Esophagus squamous epithelium (tissue), 5 donors: ENCODE data around the gene KCNN4. TPM values are rescaled to one million over a fixed set of nuclear protein-coding genes. Genes with fewer than 3 reads are reported as not detected.
"Not testable (repeated sequence)": the region's sequence is repeated elsewhere in the genome, so short reads cannot be mapped to it uniquely, and the experiment has no call there.

Experiments used
- DNase-seq: peaks from one replicate; lab custom pipeline; 2025; lab: John Stamatoyannopoulos, UW
- H3K27ac ChIP-seq, 4 donors: fragments of 200-600 bp; sonication (generic); one replicate each; pipeline ENCODE4 v1.5.1; 2016 to 2019; ENCODE audit warnings: mild to moderate bottlenecking in 1 of 4
- H3K27me3 ChIP-seq, 4 donors: fragments of 200-600 bp; sonication (generic); 1 replicate in 3 of 4; 2 replicates in 1 of 4; pipeline versions ENCODE4 v1.5.1 to v1.6.0; 2017 to 2021; ENCODE audit warnings: antibody characterized with exemption in 1 of 4
- H3K36me3 ChIP-seq, 3 donors: fragments of 200-600 bp; sonication (generic); one replicate each; pipeline ENCODE4 v1.5.1; 2016 to 2019
- H3K4me1 ChIP-seq, 3 donors: fragments of 200-600 bp; sonication (generic); one replicate each; pipeline ENCODE4 v1.5.1; 2017 to 2019
- H3K4me3 ChIP-seq, 4 donors: fragments of 200-600 bp; sonication (generic); 1 replicate in 3 of 4; 2 replicates in 1 of 4; pipeline ENCODE4 v1.5.1; 2016 to 2019; ENCODE audit warnings: mild to moderate bottlenecking in 2 of 4, moderate library complexity in 1 of 4
- H3K9me3 ChIP-seq, 3 donors: fragments of 200-600 bp; sonication (generic); one replicate each; pipeline ENCODE4 v1.5.1; 2016 to 2019
- POLR2A ChIP-seq, 4 donors: fragments of 450-650 bp; IDR thresholded peaks; one replicate each; pipeline ENCODE4 v1.6.1; 2017; ENCODE audit warnings: antibody characterized with exemption in 4 of 4, mild to moderate bottlenecking in 4 of 4, moderate library complexity in 3 of 4
- WGBS, 2 donors: methylation state at CpG; one replicate each; pipeline ENCODE4 v1.1.5; 2018; 5-methylcytosine and 5-hydroxymethylcytosine counted together
- intact Hi-C: fragments of 100-400 bp; cut with DNase I; formaldehyde crosslinking; loops from one replicate; pipeline ENCODE4 v1.15.0; 2022
- total RNA-seq, 4 donors: library from RNA; depleted of rRNA; stranded (reverse); fragments of >200 nt; gene quantifications; one replicate each; pipeline ENCODE4 v1.1.0, GENCODE V29; 2016
- TF ChIP-seq, protein P1 (sequence below), 6 experiments: fragments of 450-650 bp in 4 of 6; fragments of 200-600 bp in 2 of 6; sonication (generic) in 2 of 6; IDR thresholded peaks; one replicate each; pipeline ENCODE4 v1.5.1; 2016 to 2019; ENCODE audit warnings: antibody characterized with exemption in 6 of 6, mild to moderate bottlenecking in 4 of 6, moderate library complexity in 4 of 6
- donor health status: DM: yes; HTN: yes; CAD: no.

Gene KCNN4
- total RNA-seq, 4 donors from 2014 or later, result 3.2 to 16.9 (median 5.3) TPM

DNA sequence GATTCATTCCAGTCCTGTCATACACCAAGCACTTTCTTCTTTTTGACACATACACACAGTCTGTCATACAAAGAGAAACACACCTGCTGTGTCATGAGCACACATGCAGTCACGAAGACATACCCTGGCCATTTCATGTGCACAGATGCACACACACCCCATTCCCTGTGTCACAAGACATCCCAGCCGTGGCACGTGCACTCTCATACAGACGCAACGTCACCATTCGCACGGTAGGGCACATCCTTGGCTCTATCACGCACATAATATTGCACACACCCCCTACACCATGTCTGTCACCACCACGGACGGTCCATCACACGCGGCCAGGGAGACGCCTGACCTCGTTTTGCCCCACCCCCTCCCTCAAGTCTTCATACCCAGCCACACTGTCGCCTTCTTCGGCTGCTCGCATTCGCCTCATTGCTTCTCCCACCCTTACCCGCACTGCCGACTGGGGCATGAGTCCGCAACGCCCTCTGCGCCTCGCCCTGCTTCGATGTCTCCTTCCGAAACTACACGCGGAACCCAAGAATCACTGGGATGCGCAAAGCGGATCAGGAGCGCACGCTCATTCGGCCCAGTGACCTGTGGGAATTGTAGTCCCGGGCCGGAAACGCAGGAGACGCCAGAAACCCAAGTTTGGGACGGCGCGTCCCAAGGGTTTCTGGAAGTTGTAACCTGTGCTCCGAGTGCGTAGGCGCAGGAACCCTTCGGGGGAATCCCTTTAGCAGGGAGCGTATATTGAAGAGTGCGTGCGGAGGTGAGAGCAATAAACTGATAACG is 39.5 kb upstream of the KCNN4 start:
- Histone ChIP-seq H3K36me3 (no peaks in the 10 kb centered on the region), H3K9me3 (no peaks in the 10 kb centered on the region), H3K27me3 (peaks cover 0 to 35% (median 0%) of the 10 kb centered on the region in 4 donors), H3K4me3 (peak overlapping the region; percentile 2 to 60 (median 36)), H3K27ac (no peak overlapping the region), H3K4me1 (peaks cover 0 to 19% (median 0%) of the 10 kb centered on the region in 3 donors)
- TF ChIP-seq, protein P1, sequence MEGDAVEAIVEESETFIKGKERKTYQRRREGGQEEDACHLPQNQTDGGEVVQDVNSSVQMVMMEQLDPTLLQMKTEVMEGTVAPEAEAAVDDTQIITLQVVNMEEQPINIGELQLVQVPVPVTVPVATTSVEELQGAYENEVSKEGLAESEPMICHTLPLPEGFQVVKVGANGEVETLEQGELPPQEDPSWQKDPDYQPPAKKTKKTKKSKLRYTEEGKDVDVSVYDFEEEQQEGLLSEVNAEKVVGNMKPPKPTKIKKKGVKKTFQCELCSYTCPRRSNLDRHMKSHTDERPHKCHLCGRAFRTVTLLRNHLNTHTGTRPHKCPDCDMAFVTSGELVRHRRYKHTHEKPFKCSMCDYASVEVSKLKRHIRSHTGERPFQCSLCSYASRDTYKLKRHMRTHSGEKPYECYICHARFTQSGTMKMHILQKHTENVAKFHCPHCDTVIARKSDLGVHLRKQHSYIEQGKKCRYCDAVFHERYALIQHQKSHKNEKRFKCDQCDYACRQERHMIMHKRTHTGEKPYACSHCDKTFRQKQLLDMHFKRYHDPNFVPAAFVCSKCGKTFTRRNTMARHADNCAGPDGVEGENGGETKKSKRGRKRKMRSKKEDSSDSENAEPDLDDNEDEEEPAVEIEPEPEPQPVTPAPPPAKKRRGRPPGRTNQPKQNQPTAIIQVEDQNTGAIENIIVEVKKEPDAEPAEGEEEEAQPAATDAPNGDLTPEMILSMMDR (IDR thresholded peaks at IDR 0.05), result no peak
- no peak for TF ChIP-seq POLR2A (IDR thresholded peaks at IDR 0.05)
- intact Hi-C loops, result no loop called here
- no peak for DNase-seq
- 22 to 40% methylated on average over 32 to 35 of the region's 48 CpGs for WGBS, 2 donors

DNA sequence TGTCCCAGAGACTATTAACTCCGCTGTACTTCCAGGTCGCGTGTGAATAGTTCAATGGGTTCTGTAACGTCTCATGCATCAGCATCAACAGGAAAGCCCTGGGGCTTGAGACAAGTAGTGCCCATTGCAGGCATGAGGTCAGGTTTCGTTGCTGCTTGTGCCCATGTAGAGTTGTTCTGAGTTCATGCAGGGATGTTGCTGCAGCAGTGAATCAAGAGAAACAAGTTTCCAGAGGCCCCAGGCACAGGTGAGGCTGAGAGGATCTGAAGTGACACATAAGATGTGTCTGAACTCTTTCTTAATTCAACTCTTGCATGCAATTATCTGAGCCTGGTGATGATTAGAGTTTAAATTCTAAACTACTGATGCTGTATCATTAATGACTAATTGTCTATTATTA is 37.7 kb upstream of the KCNN4 start:
- H3K27me3 ChIP-seq, result peaks cover 0 to 35% (median 0%) of the 10 kb centered on the region in 4 donors
- TF ChIP-seq, protein P1 (IDR thresholded peaks at IDR 0.05), result no peak
- TF ChIP-seq POLR2A (IDR thresholded peaks at IDR 0.05), result no peak
- DNase-seq, result no peak
- intact Hi-C loops, result no loop called here
- H3K36me3 ChIP-seq, result no peaks in the 10 kb centered on the region
- H3K27ac ChIP-seq, result no peak overlapping the region
- H3K9me3 ChIP-seq, result no peaks in the 10 kb centered on the region
- 61 to 69% methylated on average over 5 of the region's 5 CpGs for WGBS, 2 donors
- H3K4me1 ChIP-seq, result peaks cover 0 to 19% (median 0%) of the 10 kb centered on the region in 3 donors
- no peak overlapping the region for H3K4me3 ChIP-seq

DNA sequence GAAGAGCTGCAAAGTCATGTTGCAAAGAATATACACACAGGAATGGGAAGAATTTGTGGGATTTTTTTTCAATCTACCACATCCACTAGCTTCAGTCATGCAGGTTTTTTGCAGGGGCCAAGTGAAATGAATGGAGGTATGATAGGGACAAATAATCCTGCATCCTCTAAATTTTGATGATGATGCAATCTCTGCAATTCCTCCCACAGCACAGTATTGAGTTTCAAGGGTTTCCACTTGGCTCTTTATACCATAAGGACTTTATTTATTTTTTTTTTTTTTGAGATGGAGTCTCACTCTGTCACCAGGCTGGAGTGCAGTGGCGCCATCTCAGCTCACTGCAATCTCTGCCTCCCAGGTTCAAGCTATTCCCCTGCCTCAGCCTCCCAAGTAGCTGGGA is 36.7 kb upstream of the KCNN4 start:
- not testable (repeated sequence) for DNase-seq
- WGBS, 2 donors, result 86 to 92% methylated on average over 1 of the region's 1 CpG

DNA sequence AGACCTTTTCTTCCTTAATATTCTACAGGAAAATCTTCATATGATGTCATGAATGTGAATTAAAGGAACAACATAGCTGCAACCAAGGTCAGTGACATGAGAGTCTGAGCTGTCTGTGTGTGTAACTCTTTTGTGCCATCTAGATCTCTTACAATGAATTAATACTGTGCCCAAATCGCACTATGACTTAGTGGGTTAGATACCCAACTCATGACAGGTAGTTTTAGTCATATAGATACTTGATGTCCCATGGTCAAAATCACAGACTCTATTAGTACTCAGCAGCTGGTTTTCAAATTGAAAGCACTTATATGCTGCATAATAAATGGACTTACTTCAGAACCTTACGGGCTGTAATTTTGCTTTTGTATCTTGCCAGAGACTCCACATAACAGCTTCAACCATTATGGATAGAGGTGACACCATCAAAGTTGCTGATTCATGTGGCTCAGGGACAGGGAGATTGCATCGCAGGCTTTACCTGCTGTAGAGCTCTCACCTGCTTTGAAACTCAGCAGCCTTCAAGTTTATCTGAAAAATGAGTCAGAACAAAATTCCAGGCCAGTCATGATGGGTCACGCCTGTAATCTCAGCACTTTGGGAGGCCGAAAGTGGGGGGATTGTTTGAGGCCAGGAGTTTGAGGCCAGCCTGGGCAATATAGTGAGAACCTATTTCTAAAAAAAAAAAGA is 34.0 kb upstream of the KCNN4 start:
- no peaks in the 10 kb centered on the region for H3K9me3 ChIP-seq
- TF ChIP-seq POLR2A (IDR thresholded peaks at IDR 0.05), result no peak
- TF ChIP-seq, protein P1 (IDR thresholded peaks at IDR 0.05), result no peak
- WGBS, 2 donors, result 41 to 47% methylated on average over 5 of the region's 5 CpGs
- H3K4me3 ChIP-seq, result no peak overlapping the region
- peaks cover 0 to 9% (median 0%) of the 10 kb centered on the region in 3 donors for H3K4me1 ChIP-seq
- H3K27ac ChIP-seq, result no peak overlapping the region
- DNase-seq, result no peak
- peaks cover 0 to 5% (median 0%) of the 10 kb centered on the region in 4 donors for H3K27me3 ChIP-seq
- intact Hi-C loops, result no loop called here
- H3K36me3 ChIP-seq, result no peaks in the 10 kb centered on the region

More for the DNA sequence above, 36.7 kb upstream of the KCNN4 start:
- Histone ChIP-seq H3K4me1 (peaks cover 0 to 19% (median 0%) of the 10 kb centered on the region in 3 donors), H3K27me3 (peaks cover 0 to 31% (median 0%) of the 10 kb centered on the region in 4 donors)
- H3K36me3 ChIP-seq, H3K4me3 ChIP-seq, intact Hi-C loops, H3K27ac ChIP-seq, H3K9me3 ChIP-seq: not testable (repeated sequence)

DNA sequence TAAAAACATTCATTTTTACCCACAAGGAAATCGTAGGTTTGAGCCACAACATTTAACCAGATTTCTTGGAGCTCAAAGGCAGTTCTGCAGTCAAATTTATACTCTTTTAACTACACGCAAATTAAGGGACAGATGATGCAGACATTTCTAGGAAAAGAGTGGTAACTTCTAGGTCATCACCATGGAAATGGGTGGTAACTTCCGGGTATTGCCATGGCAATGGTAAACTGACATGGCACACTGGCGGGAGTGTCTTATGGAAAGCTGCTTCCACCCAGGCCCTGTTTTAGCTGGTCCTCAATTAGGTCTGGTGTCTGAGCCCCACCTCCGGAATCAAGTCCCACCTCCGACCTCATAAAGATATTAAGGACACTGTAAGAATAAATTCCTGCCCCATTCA is 31.9 kb upstream of the KCNN4 start:
- TF ChIP-seq, protein P1 (IDR thresholded peaks at IDR 0.05), result no peak
- no peak for TF ChIP-seq POLR2A (IDR thresholded peaks at IDR 0.05)
- no peaks in the 10 kb centered on the region for H3K4me1 ChIP-seq
- no peaks in the 10 kb centered on the region for H3K9me3 ChIP-seq
- no peak overlapping the region for H3K4me3 ChIP-seq
- no peaks in the 10 kb centered on the region for H3K36me3 ChIP-seq
- peaks cover 0 to 3% (median 0%) of the 10 kb centered on the region in 4 donors for H3K27me3 ChIP-seq
- intact Hi-C loops, result no loop called here
- H3K27ac ChIP-seq, result no peak overlapping the region
- 60 to 63% methylated on average over 6 of the region's 6 CpGs for WGBS, 2 donors
- no peak for DNase-seq
